ENCODE measurements around the gene CDO1. TPM values are rescaled to one million over a fixed set of nuclear protein-coding genes. Genes with fewer than 3 reads are reported as not detected.

The CDO1 gene
- total RNA-seq, 1 experiment from 2014 or later, result 13.2 TPM

GRCh38 chr5:115800108-115800507, 16.4 kb downstream of the CDO1 start:
- TF ChIP-seq AR (CRISPR knock-in tag; IDR thresholded peaks at IDR 0.05) (no peak), E2F4 (CRISPR knock-in tag; IDR thresholded peaks at IDR 0.05; ENCODE audit: borderline replicate concordance, low read depth) (no peak), ERG (CRISPR knock-in tag; IDR thresholded peaks at IDR 0.05) (no peak), ZNF396 (CRISPR knock-in tag; IDR thresholded peaks at IDR 0.05; ENCODE audit: borderline replicate concordance) (no peak), PRRX2 (CRISPR knock-in tag; IDR thresholded peaks at IDR 0.05) (no peak), ZBTB21 (CRISPR knock-in tag; IDR thresholded peaks at IDR 0.05; ENCODE audit: borderline replicate concordance) (no peak), FOXK1 (CRISPR knock-in tag; IDR thresholded peaks at IDR 0.05) (no peak), CTCF (IDR thresholded peaks at IDR 0.05) (no peak), JUN (CRISPR knock-in tag; IDR thresholded peaks at IDR 0.05) (no peak)
- ChIA-PET CTCF (no interaction called here), POLR2A (interaction anchor here (0.7 to 0.9 kb wide), 2 partner anchors 15 to 165 kb away, joined by 3 read pairs; no protein-coding TSS in a partner anchor)
- ATAC-seq (no peak), DNase-seq (ENCODE audit: low spot score) (no peak)
- H3K9me3 Mint-ChIP-seq, result no peaks in the 10 kb centered on the region
- H3K4me1 Mint-ChIP-seq, result no peaks in the 10 kb centered on the region
- no peak overlapping the region for H3K4me3 Mint-ChIP-seq
- H3K27ac Mint-ChIP-seq, result no peak overlapping the region
- peaks cover 10% of the 10 kb centered on the region for H3K36me3 Mint-ChIP-seq
- no peaks in the 10 kb centered on the region for H3K27me3 Mint-ChIP-seq (ENCODE audit: low read depth)

GRCh38 chr5:115798252-115798651, 18.2 kb downstream of the CDO1 start:
- CTCF ChIA-PET, result no interaction called here
- no peak for ATAC-seq

More at GRCh38 chr5:115798252-115798651, 18.2 kb downstream of the CDO1 start:
- no peaks in the 10 kb centered on the region for H3K9me3 Mint-ChIP-seq
- no peak overlapping the region for H3K4me3 Mint-ChIP-seq
- no peaks in the 10 kb centered on the region for H3K4me1 Mint-ChIP-seq
- TF ChIP-seq CTCF (IDR thresholded peaks at IDR 0.05) (no peak), ELF4 (CRISPR knock-in tag; IDR thresholded peaks at IDR 0.05; ENCODE audit: low read depth) (no peak), KAT7 (CRISPR knock-in tag; IDR thresholded peaks at IDR 0.05; ENCODE audit: borderline replicate concordance) (no peak), ZNF317 (CRISPR knock-in tag; IDR thresholded peaks at IDR 0.05; ENCODE audit: borderline replicate concordance, low read depth) (no peak), IRF1 (CRISPR knock-in tag; IDR thresholded peaks at IDR 0.05) (no peak), ZNF425 (CRISPR knock-in tag; conservative IDR thresholded peaks at IDR 0.05) (no peak), ZNF219 (CRISPR knock-in tag; IDR thresholded peaks at IDR 0.05; ENCODE audit: borderline replicate concordance) (no peak), ZNF423 (CRISPR knock-in tag; IDR thresholded peaks at IDR 0.05) (no peak), STAT6 (CRISPR knock-in tag; conservative IDR thresholded peaks at IDR 0.05; ENCODE audit: low read depth) (no peak)
- no peak for DNase-seq (ENCODE audit: low spot score)
- POLR2A ChIA-PET, result no interaction called here
- H3K27me3 Mint-ChIP-seq (ENCODE audit: low read depth), result no peaks in the 10 kb centered on the region
- H3K27ac Mint-ChIP-seq, result no peak overlapping the region
- no peaks in the 10 kb centered on the region for H3K36me3 Mint-ChIP-seq

Measured in WTC11 (cell line).